Fibroblast of peridontal ligament (primary cell): ENCODE results near the gene ACKR3.

Experiments used
- DNase-seq: peaks from one replicate; pipeline ENCODE4 v3.0.0-alpha.2; 2010; ENCODE audit errors: extremely low read depth

ACKR3 gene

GRCh38 chr2:236549165-236549564, 20.5 kb upstream of the ACKR3 start:
- DNase-seq, result no peak

GRCh38 chr2:236550290-236550689, 19.3 kb upstream of the ACKR3 start:
- no peak for DNase-seq

- no peak for DNase-seq
Observed at GRCh38 chr2:236550701-236551465, 18.7 kb upstream of the ACKR3 start.

GRCh38 chr2:236551471-236552211, 18.0 kb upstream of the ACKR3 start:
- DNase-seq, result no peak

- no peak for DNase-seq
Observed at GRCh38 chr2:236552212-236552542, 17.4 kb upstream of the ACKR3 start.

GRCh38 chr2:236552581-236553363, 16.9 kb upstream of the ACKR3 start:
- no peak for DNase-seq

DNA sequence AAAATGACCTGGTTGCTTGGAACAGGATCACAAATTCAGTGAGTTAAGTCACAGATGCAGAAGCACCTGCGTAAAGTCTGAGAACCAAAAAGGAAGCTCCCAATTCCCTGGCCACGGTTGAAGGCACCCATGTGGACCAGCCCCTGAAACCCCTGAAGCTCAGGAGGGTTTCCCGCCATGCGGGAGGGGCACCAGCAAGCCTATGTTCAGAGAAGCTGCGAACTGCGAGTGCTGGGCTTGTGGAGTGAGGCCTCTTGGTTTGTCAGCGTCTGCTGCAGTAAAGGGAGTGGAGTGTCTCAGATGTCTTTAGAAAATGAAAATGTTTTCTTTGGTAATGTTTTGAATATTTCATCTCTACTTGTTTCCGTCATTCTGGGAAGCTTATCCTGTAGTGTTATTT, 16.1 kb upstream of the ACKR3 start:
- no peak for DNase-seq

GRCh38 chr2:236554629-236555282, 14.9 kb upstream of the ACKR3 start:
- DNase-seq, result no peak

- DNase-seq, result no peak
Observed at GRCh38 chr2:236555481-236555880, 14.1 kb upstream of the ACKR3 start.

- DNase-seq, result no peak
Observed at GRCh38 chr2:236557306-236558030, 12.2 kb upstream of the ACKR3 start.

DNA sequence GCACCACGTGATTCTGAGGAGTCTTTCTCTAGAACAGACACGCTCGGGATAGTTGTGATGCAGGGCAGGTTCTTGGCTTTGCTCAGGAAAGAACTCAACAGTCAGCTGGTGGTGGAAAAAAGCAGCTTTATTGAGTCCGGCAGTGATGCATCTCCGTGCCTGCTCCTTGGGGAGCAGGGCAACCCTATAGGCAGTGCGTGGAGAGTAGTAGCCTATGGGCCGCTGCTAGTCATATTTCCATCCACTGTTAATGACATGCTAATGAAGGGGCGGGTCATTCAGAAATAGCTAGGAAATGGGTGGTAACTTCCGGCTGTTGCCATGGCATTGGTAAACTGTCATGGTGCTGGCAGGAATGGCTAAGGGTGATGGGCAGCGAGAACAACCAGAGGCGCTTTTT, 11.6 kb upstream of the ACKR3 start:
- DNase-seq, result no peak

DNA sequence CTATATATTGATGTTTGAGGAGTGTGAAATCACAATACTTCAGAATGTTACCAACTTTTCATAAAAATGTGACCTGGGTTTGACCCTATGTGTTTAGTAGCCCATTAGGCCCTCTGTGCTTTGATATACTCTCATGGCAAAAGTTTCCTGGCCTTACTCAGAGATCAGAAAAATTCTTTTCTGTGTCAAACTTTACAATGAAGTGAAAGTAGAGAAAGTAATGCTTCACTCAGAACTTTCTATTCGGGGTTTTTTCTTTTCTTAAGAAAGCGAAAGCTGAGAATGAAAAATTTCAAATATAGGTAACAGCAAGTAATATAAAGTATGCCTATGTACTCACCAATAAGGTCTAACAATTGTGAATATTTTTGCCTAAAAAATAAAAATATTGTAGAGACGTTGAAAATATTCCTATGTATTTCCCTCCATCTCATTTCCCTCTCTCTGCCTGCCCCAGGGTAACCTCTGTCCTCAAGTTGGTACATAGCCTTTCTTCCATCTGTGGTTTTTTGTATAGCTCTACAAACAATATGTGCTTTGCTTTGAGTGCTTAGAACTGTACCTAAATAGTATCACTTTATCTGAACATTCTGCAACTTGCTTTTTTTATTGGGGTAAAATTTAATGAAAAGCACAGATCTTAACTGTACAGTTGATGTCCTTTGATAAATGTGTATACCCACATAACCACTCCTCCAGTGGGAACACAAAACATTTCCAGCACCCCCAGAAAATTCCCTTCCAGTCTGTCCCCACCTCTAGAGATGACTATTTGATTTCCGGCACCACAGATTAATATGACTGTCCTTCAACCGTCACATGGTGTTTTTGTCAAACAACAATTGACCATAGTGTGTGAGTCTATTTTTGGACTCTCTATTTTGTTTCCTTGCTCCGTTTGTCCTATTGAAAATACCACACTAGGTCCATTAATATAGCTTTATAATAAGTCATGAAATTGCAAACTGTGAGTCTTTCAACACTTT, 10.3 kb upstream of the ACKR3 start:
- no peak for DNase-seq

DNA sequence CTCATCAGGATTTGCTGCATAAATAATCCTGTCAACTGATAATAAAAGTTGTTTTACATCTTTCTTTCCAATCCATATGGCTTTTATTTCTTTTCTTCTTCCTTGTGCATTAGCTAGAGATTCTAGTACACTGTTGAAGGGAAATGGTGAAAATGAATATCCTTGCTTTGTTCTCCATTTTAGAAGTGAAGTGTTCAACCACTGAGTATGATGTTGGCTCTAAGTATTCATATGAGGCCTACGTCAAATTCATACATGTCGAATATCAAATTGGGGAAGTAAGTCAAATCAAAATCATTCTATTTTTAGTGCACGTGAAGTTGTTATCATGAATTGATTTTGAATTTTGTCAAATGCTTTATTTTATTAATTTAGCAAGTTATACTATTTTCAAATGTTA, 7.8 kb upstream of the ACKR3 start:
- no peak for DNase-seq

- no peak for DNase-seq
Observed at GRCh38 chr2:236562434-236562833, 7.2 kb upstream of the ACKR3 start.

DNA sequence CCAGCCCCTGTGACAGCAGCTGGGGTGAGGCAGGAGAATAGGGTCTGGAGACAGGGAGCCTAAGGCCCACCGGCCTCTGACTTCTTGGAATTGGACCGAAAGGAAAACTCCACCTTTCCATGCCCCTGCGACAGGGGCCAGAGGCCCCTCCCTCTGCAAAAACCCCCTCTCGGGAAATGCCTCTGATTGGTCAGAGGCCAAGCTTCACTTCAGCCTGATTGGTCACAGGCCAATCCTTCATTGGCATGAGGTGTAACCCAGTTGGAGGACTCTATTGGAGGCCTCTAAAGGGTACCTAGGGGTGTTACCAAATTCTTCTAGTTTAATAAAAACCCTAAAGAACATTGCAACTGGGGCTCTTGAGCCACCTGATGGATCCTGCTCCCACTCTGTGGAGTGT, 5.7 kb upstream of the ACKR3 start:
- DNase-seq, result no peak

DNA sequence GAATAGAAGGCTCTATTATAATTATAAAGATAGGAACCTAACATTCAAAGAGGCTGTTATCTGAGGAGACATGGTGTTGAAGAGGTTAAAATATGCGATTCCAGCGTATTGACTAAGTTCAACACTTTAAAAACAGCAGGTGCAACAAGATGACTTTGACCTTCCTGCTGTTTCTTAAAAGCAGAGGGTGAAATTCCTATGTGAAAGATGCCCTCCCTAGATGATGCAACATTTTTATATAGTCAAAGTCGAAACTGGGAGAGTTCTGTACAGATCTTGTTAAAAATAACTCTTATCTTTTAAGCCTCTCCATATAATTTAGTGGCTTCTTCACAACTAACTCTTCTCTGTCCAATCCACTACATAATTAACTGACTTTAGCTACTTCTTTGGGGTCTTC, 4.4 kb upstream of the ACKR3 start:
- DNase-seq, result no peak

DNA sequence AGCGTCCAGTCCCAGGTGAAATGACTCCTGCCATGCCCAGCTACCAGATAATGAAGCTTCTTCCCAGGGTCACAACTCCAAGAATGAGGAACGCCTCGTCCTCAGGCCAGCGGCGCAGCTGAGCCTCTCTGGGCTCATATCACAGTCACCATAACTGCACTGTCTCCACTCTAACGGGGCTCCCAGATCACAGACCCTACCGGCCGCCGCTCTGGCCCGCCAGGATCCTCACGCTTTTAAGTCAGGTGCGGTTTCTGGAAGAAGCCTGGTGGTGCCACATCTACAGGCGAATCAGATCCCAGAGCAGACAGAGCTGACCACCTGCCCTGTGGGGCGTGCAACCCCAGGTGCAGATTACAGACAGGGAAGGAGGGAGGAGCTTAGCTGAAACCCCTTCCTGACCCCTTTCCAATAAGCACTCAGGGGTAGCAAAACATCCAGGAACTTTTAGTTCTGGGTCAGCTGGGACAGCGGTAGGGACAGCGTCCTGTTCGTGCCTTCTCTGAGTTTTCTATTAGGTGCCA, 3.7 kb upstream of the ACKR3 start:
- DNase-seq, result no peak

GRCh38 chr2:236566596-236566995, 3.0 kb upstream of the ACKR3 start:
- no peak for DNase-seq

DNA sequence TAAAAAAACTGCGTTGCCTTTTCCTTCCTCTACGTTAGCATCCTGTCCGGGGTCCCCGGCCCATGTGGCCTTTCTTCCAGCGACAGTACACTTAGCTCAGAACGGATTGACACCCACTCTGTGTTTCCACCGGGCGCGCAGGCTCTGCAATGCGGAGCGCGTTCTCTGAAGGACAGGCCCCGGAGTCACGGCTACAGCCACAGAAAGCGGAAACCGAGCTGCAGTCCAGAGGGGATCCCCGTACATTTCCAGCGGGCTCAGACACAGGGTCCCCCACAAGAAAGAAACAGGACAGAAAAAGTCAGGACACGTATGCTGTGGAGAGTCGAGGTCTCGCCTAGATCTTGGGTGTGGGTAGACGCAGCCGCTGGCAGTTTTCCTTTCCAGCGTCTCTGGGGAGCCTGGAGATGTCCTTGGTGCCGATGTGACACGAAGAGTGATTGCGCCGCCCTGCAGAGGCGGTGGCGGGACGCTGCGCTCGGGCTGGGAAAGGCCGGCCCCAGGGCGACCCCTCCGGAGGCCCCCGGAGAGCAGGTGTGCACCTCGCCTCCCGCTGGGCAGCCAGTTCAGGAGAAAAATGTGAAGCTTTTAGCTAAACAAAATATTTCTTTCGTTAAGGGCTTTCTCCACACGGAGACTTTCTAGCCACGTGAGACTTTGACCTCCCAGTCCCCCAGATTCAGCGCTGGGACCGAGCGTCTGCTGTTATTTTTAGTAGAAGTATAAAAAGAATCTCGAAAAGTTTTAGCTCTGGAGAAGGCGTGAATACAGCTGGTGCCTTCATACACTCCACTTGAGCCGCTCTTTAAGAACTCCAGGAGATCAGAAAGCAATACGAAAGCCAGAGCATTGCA, 1.3 kb upstream of the ACKR3 start:
- DNase-seq, result no peak
